Activated T-helper 2 cell treated with anti-CD3 and anti-CD28 coated beads, Interferon-gamma antibody, Interleukin-2, Interleukin-4, amounts not matched to agents 10 μg/mL and 5 μg/mL and 100 μg/mL, durations not matched to agents 14 hours and 24 hours and 36 hours (primary cell): ENCODE data around the gene GSTT2B. TPM values are rescaled to one million over a fixed set of nuclear protein-coding genes. Genes with fewer than 3 reads are reported as not detected.
A peak's percentile ranks its signal among the peaks of the same experiment; 100 is the strongest.
"Not testable (repeated sequence)": the region's sequence is repeated elsewhere in the genome, so short reads cannot be mapped to it uniquely, and the experiment has no call there.

ENCODE experiments used
- DNase-seq: peaks from one replicate; pipeline ENCODE4 v3.0.0; 2021; ENCODE audit warnings: low spot score
- H3K27ac Mint-ChIP-seq: one replicate; pipeline ENCODE4 v1.8.0; 2021; ENCODE audit warnings: mixed read lengths
- H3K27me3 Mint-ChIP-seq: one replicate; pipeline ENCODE4 v1.8.0; 2021; ENCODE audit warnings: low read depth, mixed read lengths
- H3K36me3 Mint-ChIP-seq: one replicate; pipeline ENCODE4 v1.8.0; 2021; ENCODE audit warnings: low read depth, mixed read lengths
- H3K4me1 Mint-ChIP-seq: one replicate; pipeline ENCODE4 v1.8.0; 2021; ENCODE audit warnings: low read depth, mixed read lengths
- H3K4me3 Mint-ChIP-seq: one replicate; pipeline ENCODE4 v1.8.0; 2021; ENCODE audit warnings: low read depth, mild to moderate bottlenecking, moderate library complexity, mixed read lengths
- H3K9me3 Mint-ChIP-seq: one replicate; pipeline ENCODE4 v1.8.0; 2021; ENCODE audit warnings: mixed read lengths
- intact Hi-C: fragments of 100-400 bp; cut with micrococcal nuclease; formaldehyde crosslinking; loops from one replicate; pipeline ENCODE4 v1.15.1; 2023
- total RNA-seq: library from RNA; stranded (reverse); gene quantifications from 2 replicates; pipeline ENCODE4 v1.2.3, GENCODE V29; 2022

GSTT2B gene
- total RNA-seq = 0.46 and 0.66 TPM in 2 replicates

DNA sequence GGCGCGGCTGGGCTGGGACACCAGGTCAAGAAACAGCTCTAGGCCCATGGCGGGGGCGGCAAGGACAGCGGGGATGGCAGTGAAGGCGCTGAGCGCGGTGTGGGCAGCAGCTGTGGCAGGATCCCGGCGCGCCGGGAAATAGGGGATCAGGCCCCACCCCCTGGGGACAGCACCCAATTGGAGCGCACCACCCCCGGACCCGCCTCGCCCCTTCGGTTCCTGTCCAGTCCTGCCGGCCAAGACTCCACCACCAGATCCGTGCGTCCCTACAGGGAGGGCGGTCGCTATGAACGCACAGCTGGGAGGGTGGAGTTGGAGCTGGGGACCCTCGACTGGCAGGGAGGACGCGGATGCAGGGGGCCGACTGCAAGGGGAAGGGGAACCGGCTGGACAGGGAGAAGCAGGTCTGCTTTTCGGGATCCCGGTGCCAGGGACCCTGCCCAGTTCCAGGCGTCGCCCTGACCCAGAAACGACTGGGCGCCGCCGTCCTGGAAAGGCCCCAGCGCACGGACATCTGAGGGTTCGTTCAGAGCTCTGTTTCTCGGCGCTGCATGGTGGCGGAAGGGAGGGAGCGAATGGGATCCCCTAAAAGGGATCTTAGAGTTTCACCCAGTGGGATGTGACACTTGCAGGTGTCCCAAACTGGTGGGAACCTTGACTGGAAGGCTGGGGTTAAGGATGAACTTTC, at the start of gene GSTT2B:
TSS of gene GSTT2B (minus strand) at position 112 of the 688 bp plus-strand sequence. CDS start at position 48, 64 bp downstream.
- DNase-seq, H3K4me3 Mint-ChIP-seq, H3K27ac Mint-ChIP-seq, intact Hi-C loops, H3K9me3 Mint-ChIP-seq, H3K27me3 Mint-ChIP-seq, H3K36me3 Mint-ChIP-seq, H3K4me1 Mint-ChIP-seq: not testable (repeated sequence)

- Mint-ChIP-seq H3K27ac (peak overlapping the region; percentile 26), H3K27me3 (no peaks in the 10 kb centered on the region), H3K36me3 (peaks cover 11% of the 10 kb centered on the region), H3K4me3 (peak overlapping the region; percentile 44), H3K4me1 (peaks cover 17% of the 10 kb centered on the region), H3K9me3 (no peaks in the 10 kb centered on the region)
- DNase-seq = no peak
- intact Hi-C loops = loop anchor here (10.0 kb wide), 1 partner anchor 145 kb away; no protein-coding TSS in a partner anchor
These were observed 49.0 kb upstream of the GSTT2B start for GRCh38 chr22:24010018-24010391.

- Mint-ChIP-seq H3K9me3 (no peaks in the 10 kb centered on the region), H3K4me1 (peaks cover 14% of the 10 kb centered on the region), H3K4me3 (peak overlapping the region; percentile 20), H3K27ac (peak overlapping the region; percentile 5), H3K36me3 (peaks cover 8% of the 10 kb centered on the region), H3K27me3 (no peaks in the 10 kb centered on the region)
- DNase-seq = no peak
- intact Hi-C loops = loop anchor here (10.0 kb wide), 1 partner anchor 145 kb away; no protein-coding TSS in a partner anchor
These were observed 48.4 kb upstream of the GSTT2B start for GRCh38 chr22:24009227-24010017.

DNA sequence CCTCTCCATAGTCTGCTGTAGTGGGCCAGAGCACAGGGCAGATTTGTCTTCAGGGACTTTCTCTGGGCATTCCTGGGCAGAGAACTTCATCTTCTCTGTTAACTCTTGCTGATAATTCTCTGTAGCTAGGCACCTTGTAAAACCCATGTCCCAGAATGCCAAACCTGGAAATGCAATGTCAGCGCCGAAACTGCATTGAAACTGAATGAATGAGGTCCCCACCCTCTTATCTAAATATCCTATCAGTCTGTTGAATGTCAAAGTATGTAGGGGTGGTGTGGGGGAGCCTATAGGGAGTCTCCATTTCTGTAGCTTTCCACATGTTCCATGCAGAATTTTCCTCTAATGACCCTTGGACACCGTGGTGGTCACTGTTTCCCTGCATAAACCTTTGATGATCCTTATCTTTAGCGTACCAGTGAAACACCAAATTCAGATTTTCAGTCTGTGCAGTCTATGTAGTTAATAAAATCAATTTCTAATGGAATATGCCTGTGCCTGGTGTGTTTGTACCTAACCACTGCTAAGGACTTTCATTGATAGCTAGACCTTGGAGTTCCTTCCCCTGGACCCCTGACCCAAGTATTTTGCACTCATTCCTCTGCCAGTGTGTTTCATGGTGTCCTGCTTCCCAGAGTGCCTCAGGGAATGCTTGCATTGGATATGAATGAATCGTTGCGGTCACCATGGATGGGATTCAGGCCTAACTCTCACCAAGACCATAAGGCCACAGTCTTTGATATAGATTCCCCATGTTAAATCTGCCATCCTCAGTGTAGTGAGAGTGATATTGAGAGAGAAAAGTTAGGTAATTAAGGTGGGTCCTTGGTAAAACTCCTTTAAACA, 47.6 kb upstream of the GSTT2B start:
- Mint-ChIP-seq H3K27ac (no peak overlapping the region), H3K4me3 (no peak overlapping the region), H3K27me3 (no peaks in the 10 kb centered on the region), H3K36me3 (peaks cover 3% of the 10 kb centered on the region), H3K4me1 (peaks cover 10% of the 10 kb centered on the region), H3K9me3 (no peaks in the 10 kb centered on the region)
- DNase-seq = no peak
- intact Hi-C loops = no loop called here

- no peak overlapping the region for H3K27ac Mint-ChIP-seq
- H3K4me3 Mint-ChIP-seq = no peak overlapping the region
- no peaks in the 10 kb centered on the region for H3K36me3 Mint-ChIP-seq
- no peaks in the 10 kb centered on the region for H3K27me3 Mint-ChIP-seq
- no peak for DNase-seq
- H3K9me3 Mint-ChIP-seq = no peaks in the 10 kb centered on the region
- H3K4me1 Mint-ChIP-seq = peaks cover 7% of the 10 kb centered on the region
- intact Hi-C loops = no loop called here
These were observed 47.0 kb upstream of the GSTT2B start for GRCh38 chr22:24008022-24008283.

- no peaks in the 10 kb centered on the region for H3K9me3 Mint-ChIP-seq
- no peak overlapping the region for H3K27ac Mint-ChIP-seq
- H3K4me3 Mint-ChIP-seq = no peak overlapping the region
- H3K36me3 Mint-ChIP-seq = no peaks in the 10 kb centered on the region
- intact Hi-C loops = no loop called here
- DNase-seq = no peak
- no peaks in the 10 kb centered on the region for H3K27me3 Mint-ChIP-seq
- peaks cover 7% of the 10 kb centered on the region for H3K4me1 Mint-ChIP-seq
These were observed 46.4 kb upstream of the GSTT2B start for GRCh38 chr22:24007253-24008021.

- Mint-ChIP-seq H3K4me1 (peaks cover 4% of the 10 kb centered on the region), H3K27me3 (peaks cover 2% of the 10 kb centered on the region), H3K4me3 (no peak overlapping the region), H3K9me3 (no peaks in the 10 kb centered on the region), H3K27ac (no peak overlapping the region), H3K36me3 (no peaks in the 10 kb centered on the region)
- DNase-seq = no peak
- intact Hi-C loops = no loop called here
These were observed 45.9 kb upstream of the GSTT2B start for GRCh38 chr22:24006914-24007214.

GRCh38 chr22:24006207-24006913, 45.4 kb upstream of the GSTT2B start:
- no peak overlapping the region for H3K4me3 Mint-ChIP-seq
- intact Hi-C loops = no loop called here
- peaks cover 4% of the 10 kb centered on the region for H3K4me1 Mint-ChIP-seq
- DNase-seq = no peak
- no peak overlapping the region for H3K27ac Mint-ChIP-seq
- H3K36me3 Mint-ChIP-seq = no peaks in the 10 kb centered on the region
- peaks cover 2% of the 10 kb centered on the region for H3K27me3 Mint-ChIP-seq
- no peaks in the 10 kb centered on the region for H3K9me3 Mint-ChIP-seq

- Mint-ChIP-seq H3K4me3 (no peak within 1 kb of the TSS), H3K27me3 (peaks cover 2% of the 10 kb centered on the region), H3K4me1 (peaks cover 2% of the 10 kb centered on the region), H3K36me3 (no peaks in the 10 kb centered on the region), H3K27ac (no peak within 1 kb of the TSS), H3K9me3 (no peaks in the 10 kb centered on the region)
- intact Hi-C loops = no loop called here
- no peak for DNase-seq
These were observed 44.2 kb upstream of the GSTT2B start, which contains the start of gene GSTT4 for GRCh38 chr22:24005201-24005600. Gene GSTT4 (minus strand): TSS chr22:24005453. CDS start chr22:24005356, 97 bp downstream.

GRCh38 chr22:24003887-24004286, 42.9 kb upstream of the GSTT2B start:
- intact Hi-C loops = no loop called here
- DNase-seq = no peak
- Mint-ChIP-seq H3K4me1 (no peaks in the 10 kb centered on the region), H3K36me3 (no peaks in the 10 kb centered on the region), H3K9me3 (no peaks in the 10 kb centered on the region), H3K4me3 (no peak overlapping the region), H3K27me3 (peaks cover 2% of the 10 kb centered on the region), H3K27ac (no peak overlapping the region)

- no peak for DNase-seq
- intact Hi-C loops = no loop called here
These were observed 41.9 kb upstream of the GSTT2B start for GRCh38 chr22:24002851-24003250.

DNA sequence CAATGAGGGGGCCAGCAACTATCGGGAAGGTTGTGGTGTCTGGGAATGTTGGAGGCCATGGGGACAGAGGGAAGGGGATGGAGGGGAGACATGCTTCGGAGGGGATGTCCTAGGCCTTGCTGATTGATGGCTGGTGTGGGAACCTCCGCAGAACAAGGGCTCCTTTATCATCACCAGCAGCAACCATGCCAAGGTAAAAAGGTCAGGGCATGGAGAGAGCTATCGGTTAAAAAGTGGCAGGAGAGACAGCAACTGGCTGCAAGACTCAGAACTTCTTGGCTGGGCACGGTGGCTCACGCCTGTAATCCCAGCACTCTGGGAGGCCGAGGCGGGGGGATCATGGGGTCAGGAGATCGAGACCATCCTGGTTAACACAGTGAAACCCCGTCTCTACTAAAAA, 41.3 kb upstream of the GSTT2B start:
- intact Hi-C loops = no loop called here
- Mint-ChIP-seq H3K27ac (no peak overlapping the region), H3K4me1 (peaks cover 4% of the 10 kb centered on the region), H3K9me3 (no peaks in the 10 kb centered on the region), H3K36me3 (no peaks in the 10 kb centered on the region), H3K27me3 (peaks cover 6% of the 10 kb centered on the region), H3K4me3 (no peak overlapping the region)
- no peak for DNase-seq

More at GRCh38 chr22:24002851-24003250, 41.9 kb upstream of the GSTT2B start:
- Mint-ChIP-seq H3K4me3 (no peak overlapping the region), H3K36me3 (no peaks in the 10 kb centered on the region), H3K4me1 (peaks cover under 1% of the 10 kb centered on the region), H3K27ac (no peak overlapping the region), H3K27me3 (peaks cover 2% of the 10 kb centered on the region), H3K9me3 (no peaks in the 10 kb centered on the region)
